ENCODE measurements around the gene NUS1.
"Not testable (repeated sequence)": the region's sequence is repeated elsewhere in the genome, so short reads cannot be mapped to it uniquely, and the experiment has no call there.

NUS1 gene

DNA sequence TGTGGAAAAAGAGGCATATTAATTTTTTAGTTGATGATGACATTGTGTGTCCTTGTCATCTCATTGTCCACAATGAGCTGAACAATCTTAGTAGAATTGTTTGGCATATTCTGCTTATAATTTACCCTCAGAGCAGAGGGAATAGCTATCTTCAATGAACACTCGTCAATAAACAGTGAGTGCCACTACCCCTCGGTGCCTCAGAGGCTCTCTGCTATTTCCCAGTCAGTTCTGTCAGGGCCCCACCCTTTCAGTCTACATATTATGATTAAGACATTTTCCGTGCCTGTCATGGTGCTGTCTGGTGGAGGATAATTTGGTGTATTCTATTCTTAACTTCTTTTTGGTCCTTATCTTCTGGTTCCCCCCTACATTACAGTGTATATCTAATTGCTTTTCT is 31.2 kb downstream of the NUS1 start:
- no peak overlapping the region for H3K4me3 ChIP-seq (ENCODE audit: low read depth, low read length)
- CTCF ChIA-PET = no interaction called here
- TF ChIP-seq, protein P1, sequence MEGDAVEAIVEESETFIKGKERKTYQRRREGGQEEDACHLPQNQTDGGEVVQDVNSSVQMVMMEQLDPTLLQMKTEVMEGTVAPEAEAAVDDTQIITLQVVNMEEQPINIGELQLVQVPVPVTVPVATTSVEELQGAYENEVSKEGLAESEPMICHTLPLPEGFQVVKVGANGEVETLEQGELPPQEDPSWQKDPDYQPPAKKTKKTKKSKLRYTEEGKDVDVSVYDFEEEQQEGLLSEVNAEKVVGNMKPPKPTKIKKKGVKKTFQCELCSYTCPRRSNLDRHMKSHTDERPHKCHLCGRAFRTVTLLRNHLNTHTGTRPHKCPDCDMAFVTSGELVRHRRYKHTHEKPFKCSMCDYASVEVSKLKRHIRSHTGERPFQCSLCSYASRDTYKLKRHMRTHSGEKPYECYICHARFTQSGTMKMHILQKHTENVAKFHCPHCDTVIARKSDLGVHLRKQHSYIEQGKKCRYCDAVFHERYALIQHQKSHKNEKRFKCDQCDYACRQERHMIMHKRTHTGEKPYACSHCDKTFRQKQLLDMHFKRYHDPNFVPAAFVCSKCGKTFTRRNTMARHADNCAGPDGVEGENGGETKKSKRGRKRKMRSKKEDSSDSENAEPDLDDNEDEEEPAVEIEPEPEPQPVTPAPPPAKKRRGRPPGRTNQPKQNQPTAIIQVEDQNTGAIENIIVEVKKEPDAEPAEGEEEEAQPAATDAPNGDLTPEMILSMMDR (IDR thresholded peaks at IDR 0.05; ENCODE audit: insufficient read depth, low read length, missing control alignments) = no peak
- POLR2A ChIA-PET = no interaction called here
- no peak for DNase-seq (ENCODE audit: low read depth, low spot score)

- DNase-seq (ENCODE audit: low read depth, low spot score); H3K4me3 ChIP-seq (ENCODE audit: low read depth, low read length); CTCF ChIA-PET; POLR2A ChIA-PET: not testable (repeated sequence)
Measured at GRCh38 chr6:117706936-117707509, 31.8 kb downstream of the NUS1 start.

DNA sequence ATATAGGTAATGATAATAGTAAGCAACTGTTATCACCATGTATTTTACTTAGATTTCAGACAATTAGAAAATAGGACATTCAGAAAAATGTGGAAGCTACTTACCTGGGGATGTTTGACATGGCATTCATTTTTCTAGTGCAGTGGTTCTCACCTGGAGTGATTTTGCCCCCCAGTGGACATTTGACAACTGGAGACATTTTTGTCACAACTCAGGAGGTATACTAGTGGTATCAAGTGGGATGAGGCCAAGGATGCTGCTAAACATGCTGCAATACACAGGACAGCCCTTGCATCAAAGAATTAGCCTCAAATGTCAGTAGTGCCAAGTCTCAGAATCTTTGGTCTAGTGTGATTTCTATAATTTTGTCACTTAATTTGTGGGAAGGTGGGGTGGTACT is 36.1 kb downstream of the NUS1 start:
- POLR2A ChIA-PET = no interaction called here
- TF ChIP-seq, protein P1 (IDR thresholded peaks at IDR 0.05; ENCODE audit: insufficient read depth, low read length, missing control alignments) = no peak
- H3K4me3 ChIP-seq (ENCODE audit: low read depth, low read length) = no peak overlapping the region
- CTCF ChIA-PET = no interaction called here
- no peak for DNase-seq (ENCODE audit: low read depth, low spot score)

- DNase-seq (ENCODE audit: low read depth, low spot score) = no peak
- ChIA-PET CTCF (no interaction called here), POLR2A (no interaction called here)
- no peak overlapping the region for H3K4me3 ChIP-seq (ENCODE audit: low read depth, low read length)
- TF ChIP-seq, protein P1 (IDR thresholded peaks at IDR 0.05; ENCODE audit: insufficient read depth, low read length, missing control alignments) = no peak
Measured at GRCh38 chr6:117718895-117719294, 43.6 kb downstream of the NUS1 start.

- POLR2A ChIA-PET; H3K4me3 ChIP-seq (ENCODE audit: low read depth, low read length); CTCF ChIA-PET; DNase-seq (ENCODE audit: low read depth, low spot score): not testable (repeated sequence)
Measured at GRCh38 chr6:117721520-117721919, 46.3 kb downstream of the NUS1 start.

GRCh38 chr6:117728626-117729025 is 53.4 kb downstream of the NUS1 start:
- DNase-seq (ENCODE audit: low read depth, low spot score) = no peak
- H3K4me3 ChIP-seq (ENCODE audit: low read depth, low read length) = no peak overlapping the region
- ChIA-PET POLR2A (no interaction called here), CTCF (no interaction called here)
- TF ChIP-seq, protein P1 (IDR thresholded peaks at IDR 0.05; ENCODE audit: insufficient read depth, low read length, missing control alignments) = no peak

DNA sequence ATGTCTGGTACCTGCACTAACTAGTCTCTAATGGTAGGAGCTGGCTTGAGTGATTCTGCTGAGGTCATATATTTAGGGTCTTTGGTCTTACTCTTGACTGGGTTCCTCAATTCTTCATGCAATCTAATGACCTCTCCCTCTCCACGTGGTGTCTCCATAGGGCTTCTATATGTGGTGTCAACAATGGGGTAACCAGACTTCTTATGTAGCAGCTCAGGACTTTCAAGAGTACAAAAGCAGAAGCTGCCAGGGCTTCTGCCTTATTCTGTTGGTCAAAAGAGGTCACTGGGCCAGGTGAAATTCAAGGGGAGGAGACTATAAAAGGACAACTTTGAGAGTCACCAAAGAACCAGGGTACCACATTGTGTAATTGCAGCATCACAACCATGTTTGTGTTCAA is 54.3 kb downstream of the NUS1 start:
- ChIA-PET CTCF (no interaction called here), POLR2A (no interaction called here)
- TF ChIP-seq, protein P1 (IDR thresholded peaks at IDR 0.05; ENCODE audit: insufficient read depth, low read length, missing control alignments) = no peak
- DNase-seq (ENCODE audit: low read depth, low spot score) = no peak
- H3K4me3 ChIP-seq (ENCODE audit: low read depth, low read length) = no peak overlapping the region
